WTC11 (cell line): ENCODE measurements around the gene LYSMD3. TPM values are rescaled to one million over a fixed set of nuclear protein-coding genes. Genes with fewer than 3 reads are reported as not detected.

ENCODE experiments used
- total RNA-seq: library from RNA; stranded (reverse); gene quantifications from 3 replicates; pipeline ENCODE4 v1.2.3, GENCODE V29; 2021

The LYSMD3 gene
- total RNA-seq, 1 experiment from 2014 or later = 15.8 TPM

Other genes starting within 250 kb of the LYSMD3 start
- gene CETN3, start 119.8 kb downstream of the LYSMD3 start, total RNA-seq = 42.2 to 49.0 TPM (median 48.5 TPM) in 3 replicates
- 5.9 to 6.4 TPM (median 6.3 TPM) in 3 replicates for gene MBLAC2, start 54.8 kb downstream of the LYSMD3 start, total RNA-seq
- 61.0 to 95.4 TPM (median 63.6 TPM) in 3 replicates for gene POLR3G, start 54.7 kb downstream of the LYSMD3 start, total RNA-seq
- gene ADGRV1, start 29.2 kb upstream of the LYSMD3 start, total RNA-seq = 69.5 to 74.5 TPM (median 69.8 TPM) in 3 replicates